Measurements from ENCODE around the gene RASA1.

DNA sequence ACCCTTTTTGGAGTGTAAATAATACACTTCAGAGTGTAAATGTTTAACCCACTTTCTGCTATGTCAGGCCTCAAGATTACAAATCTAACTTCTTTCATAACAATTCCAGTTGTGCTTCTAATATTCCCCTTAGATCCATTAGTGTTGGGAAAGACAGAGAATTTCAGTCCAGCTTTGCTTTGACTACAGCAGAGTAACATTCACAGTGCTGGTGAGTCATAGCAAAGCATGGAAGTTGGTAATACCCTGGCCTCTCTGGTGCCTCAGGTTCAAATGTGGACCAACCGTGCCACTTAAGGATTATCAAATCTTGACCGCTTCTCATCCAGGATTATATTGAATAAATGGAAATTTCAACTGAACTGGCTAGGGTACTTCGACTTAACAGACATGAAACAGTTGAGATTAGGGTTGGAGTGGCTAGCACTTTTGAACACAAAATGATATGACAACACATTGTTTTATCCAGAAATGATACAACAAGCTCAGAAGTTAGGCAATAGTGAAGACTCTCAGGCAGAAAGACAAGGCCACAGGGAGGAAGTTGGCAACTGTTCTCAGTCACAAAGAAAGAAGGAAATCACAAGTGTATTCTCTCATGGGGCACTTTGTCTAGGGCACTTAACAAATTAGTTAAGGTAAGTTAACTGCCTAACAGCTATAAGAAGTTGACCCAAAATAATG is 24.4 kb upstream of the RASA1 start:
- TF ChIP-seq CTCF (IDR thresholded peaks at IDR 0.05) = no peak
- TF ChIP-seq POLR2AphosphoS5 (IDR thresholded peaks at IDR 0.05; ENCODE audit: low read depth, low read length) = no peak
- no peak for TF ChIP-seq TCF7L2 (IDR thresholded peaks at IDR 0.05; ENCODE audit: low read depth, low read length)
- no peak for TF ChIP-seq REST (IDR thresholded peaks at IDR 0.05; ENCODE audit: insufficient read depth in 1 of 2, low read depth in 2 of 2, low read length in 1 of 2)
- no peak for TF ChIP-seq SIN3A (IDR thresholded peaks at IDR 0.05; ENCODE audit: borderline replicate concordance, insufficient read depth, low read depth, low read length)
